ENCODE data around the gene CAMK2N1. TPM values are rescaled to one million over a fixed set of nuclear protein-coding genes. Genes with fewer than 3 reads are reported as not detected.

Gene CAMK2N1
- total and polyA plus RNA-seq, 2 of the 13 experiments (the other 11 are each of a cell fraction or from before 2014, with no cell fraction given), result 38.0 to 38.6 TPM

DNA sequence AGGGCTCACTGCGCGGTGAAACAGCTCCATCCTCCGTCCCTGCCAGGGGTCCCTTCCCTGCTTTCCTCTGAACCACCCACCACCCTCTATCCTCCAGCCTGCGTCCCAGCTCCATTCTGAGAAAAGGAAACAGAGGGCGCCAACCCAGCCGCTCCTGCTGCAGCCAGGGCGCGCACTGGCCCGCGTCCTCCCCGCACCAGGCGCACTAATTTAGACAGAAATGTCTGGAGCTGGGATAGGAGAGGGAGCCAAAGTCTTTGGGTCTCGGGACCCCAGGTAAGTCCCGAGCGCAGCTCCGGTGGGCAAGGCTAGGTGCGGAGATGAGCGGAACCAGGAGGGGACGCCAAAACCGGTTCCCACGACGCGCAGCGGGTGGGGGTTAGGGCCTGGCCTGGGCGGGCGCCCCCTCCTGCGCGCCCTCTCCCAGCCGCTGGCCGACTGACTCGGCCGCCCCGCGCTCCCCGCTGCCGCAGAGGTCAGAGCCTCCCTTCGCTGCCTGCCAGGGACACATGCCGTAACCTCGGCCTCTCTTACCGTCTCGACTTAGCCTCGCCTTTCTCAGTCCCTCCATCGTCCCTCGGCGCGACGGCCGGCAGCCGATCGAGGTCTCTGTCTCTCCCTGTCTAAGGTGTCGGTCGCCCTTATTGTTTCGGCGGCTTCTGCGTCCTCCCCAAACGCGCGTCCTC is 2.0 kb downstream of the CAMK2N1 start (continued):
- TF ChIP-seq ZNF280D (CRISPR knock-in tag; IDR thresholded peaks at IDR 0.05) (0 out of 2 replicates have a peak, but pooled peaks have one; percentile 29), ZNF703 (CRISPR knock-in tag; IDR thresholded peaks at IDR 0.05; ENCODE audit: borderline replicate concordance) (no peak), RCOR2 (CRISPR knock-in tag; IDR thresholded peaks at IDR 0.05) (no peak), DPF2 (CRISPR knock-in tag; IDR thresholded peaks at IDR 0.05; ENCODE audit: borderline replicate concordance, low read depth) (no peak), CCAR2 (optimal IDR thresholded peaks at IDR 0.05; ENCODE audit: low read depth, low read length) (no peak), ZNF382 (CRISPR knock-in tag; IDR thresholded peaks at IDR 0.05; ENCODE audit: borderline replicate concordance) (no peak), THAP11 (CRISPR knock-in tag; IDR thresholded peaks at IDR 0.05) (no peak), MAFG (CRISPR knock-in tag; IDR thresholded peaks at IDR 0.05) (no peak), ZNF569 (CRISPR knock-in tag; IDR thresholded peaks at IDR 0.05; ENCODE audit: borderline replicate concordance) (no peak), ZNF558 (CRISPR knock-in tag; IDR thresholded peaks at IDR 0.05; ENCODE audit: borderline replicate concordance) (no peak; the same call in 1 of the 2 replicates), ARID2 (CRISPR knock-in tag; IDR thresholded peaks at IDR 0.05; ENCODE audit: borderline replicate concordance) (no peak), JUND (CRISPR knock-in tag; IDR thresholded peaks at IDR 0.05) (no peak), ZSCAN22 (CRISPR knock-in tag; IDR thresholded peaks at IDR 0.05) (no peak), MNT (IDR thresholded peaks at IDR 0.05) (no peak), ZNF180 (CRISPR knock-in tag; IDR thresholded peaks at IDR 0.05; ENCODE audit: borderline replicate concordance, low read depth) (no peak), HDAC6 (IDR thresholded peaks at IDR 0.05; ENCODE audit: low read depth, low read length) (no peak), ZBTB7A (CRISPR knock-in tag; IDR thresholded peaks at IDR 0.05) (peak; percentile 69)
- TF ChIP-seq, protein P1, sequence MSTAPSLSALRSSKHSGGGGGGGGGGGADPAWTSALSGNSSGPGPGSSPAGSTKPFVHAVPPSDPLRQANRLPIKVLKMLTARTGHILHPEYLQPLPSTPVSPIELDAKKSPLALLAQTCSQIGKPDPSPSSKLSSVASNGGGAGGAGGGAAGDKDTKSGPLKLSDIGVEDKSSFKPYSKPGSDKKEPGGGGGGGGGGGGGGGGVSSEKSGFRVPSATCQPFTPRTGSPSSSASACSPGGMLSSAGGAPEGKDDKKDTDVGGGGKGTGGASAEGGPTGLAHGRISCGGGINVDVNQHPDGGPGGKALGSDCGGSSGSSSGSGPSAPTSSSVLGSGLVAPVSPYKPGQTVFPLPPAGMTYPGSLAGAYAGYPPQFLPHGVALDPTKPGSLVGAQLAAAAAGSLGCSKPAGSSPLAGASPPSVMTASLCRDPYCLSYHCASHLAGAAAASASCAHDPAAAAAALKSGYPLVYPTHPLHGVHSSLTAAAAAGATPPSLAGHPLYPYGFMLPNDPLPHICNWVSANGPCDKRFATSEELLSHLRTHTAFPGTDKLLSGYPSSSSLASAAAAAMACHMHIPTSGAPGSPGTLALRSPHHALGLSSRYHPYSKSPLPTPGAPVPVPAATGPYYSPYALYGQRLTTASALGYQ (CRISPR knock-in tag; IDR thresholded peaks at IDR 0.05), result no peak
